Lower leg skin (tissue), 4 donors: ENCODE measurements around the gene DDB1. TPM values are rescaled to one million over a fixed set of nuclear protein-coding genes. Genes with fewer than 3 reads are reported as not detected.

Experiments used
- DNase-seq, 2 donors: peaks; one replicate each; pipeline ENCODE4 v3.0.0-alpha.2; 2019; ENCODE audit warnings: low spot score in 2 of 2
- H3K4me3 ChIP-seq: fragments of 200-600 bp; sonication (generic); 2 replicates; pipeline ENCODE4 v1.5.1; 2017; ENCODE audit warnings: mild to moderate bottlenecking, low read depth; ENCODE audit not compliant: poor library complexity, severe bottlenecking
- POLR2A ChIP-seq, 2 donors: fragments of 450-650 bp; IDR thresholded peaks; one replicate each; pipeline ENCODE4 v1.6.1; 2016 to 2017; ENCODE audit warnings: antibody characterized with exemption in 2 of 2, mild to moderate bottlenecking in 1 of 2, moderate library complexity in 1 of 2
- WGBS, 2 donors: methylation state at CpG; one replicate each; pipeline ENCODE4 v1.1.5; 2018; 5-methylcytosine and 5-hydroxymethylcytosine counted together
- intact Hi-C: fragments of 100-400 bp; cut with DNase I; formaldehyde crosslinking; loops from one replicate; pipeline ENCODE4 v1.15.0; 2023; ENCODE audit warnings: low total_unique reads
- total RNA-seq, 4 donors: library from RNA; depleted of rRNA; stranded (reverse); fragments of >200 nt; gene quantifications; one replicate each; pipeline ENCODE4 v1.1.0, GENCODE V29; 2016
- TF ChIP-seq, protein P1 (sequence below), 3 donors: fragments of 450-650 bp; IDR thresholded peaks; one replicate each; pipeline ENCODE4 v1.5.1; 2016; ENCODE audit warnings: antibody characterized with exemption in 3 of 3, mild to moderate bottlenecking in 3 of 3, moderate library complexity in 2 of 3

The DDB1 gene
- total RNA-seq, 4 donors from 2014 or later, result 166 to 204 (median 185) TPM

GRCh38 chr11:61273178-61274078, 59.5 kb downstream of the DDB1 start:
- no peak overlapping the region for H3K4me3 ChIP-seq
- WGBS, 2 donors, result 54 to 57% methylated on average over 12 to 14 of the region's 16 CpGs
- intact Hi-C loops, result no loop called here
- no peak for TF ChIP-seq POLR2A (IDR thresholded peaks at IDR 0.05)
- TF ChIP-seq, protein P1, sequence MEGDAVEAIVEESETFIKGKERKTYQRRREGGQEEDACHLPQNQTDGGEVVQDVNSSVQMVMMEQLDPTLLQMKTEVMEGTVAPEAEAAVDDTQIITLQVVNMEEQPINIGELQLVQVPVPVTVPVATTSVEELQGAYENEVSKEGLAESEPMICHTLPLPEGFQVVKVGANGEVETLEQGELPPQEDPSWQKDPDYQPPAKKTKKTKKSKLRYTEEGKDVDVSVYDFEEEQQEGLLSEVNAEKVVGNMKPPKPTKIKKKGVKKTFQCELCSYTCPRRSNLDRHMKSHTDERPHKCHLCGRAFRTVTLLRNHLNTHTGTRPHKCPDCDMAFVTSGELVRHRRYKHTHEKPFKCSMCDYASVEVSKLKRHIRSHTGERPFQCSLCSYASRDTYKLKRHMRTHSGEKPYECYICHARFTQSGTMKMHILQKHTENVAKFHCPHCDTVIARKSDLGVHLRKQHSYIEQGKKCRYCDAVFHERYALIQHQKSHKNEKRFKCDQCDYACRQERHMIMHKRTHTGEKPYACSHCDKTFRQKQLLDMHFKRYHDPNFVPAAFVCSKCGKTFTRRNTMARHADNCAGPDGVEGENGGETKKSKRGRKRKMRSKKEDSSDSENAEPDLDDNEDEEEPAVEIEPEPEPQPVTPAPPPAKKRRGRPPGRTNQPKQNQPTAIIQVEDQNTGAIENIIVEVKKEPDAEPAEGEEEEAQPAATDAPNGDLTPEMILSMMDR (IDR thresholded peaks at IDR 0.05), result no peak
- no peak for DNase-seq

DNA sequence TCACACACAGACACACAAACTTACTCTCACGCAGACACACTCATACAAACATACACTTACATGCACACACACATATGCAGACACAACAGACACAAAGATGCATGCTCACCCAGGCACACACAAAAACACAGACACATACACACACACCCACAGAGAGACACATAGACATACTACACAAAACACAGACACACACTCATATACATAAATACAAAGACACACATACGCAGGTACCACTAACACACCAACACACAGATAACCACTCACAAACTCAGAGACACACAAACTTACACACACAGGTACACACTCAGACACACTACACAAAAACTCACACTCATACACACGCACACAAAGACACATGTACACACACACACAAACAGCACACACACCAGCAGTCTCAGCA, 60.2 kb downstream of the DDB1 start:
- DNase-seq, result no peak
- WGBS, 2 donors, result 79% methylated on average over 3 of the region's 3 CpGs
- TF ChIP-seq, protein P1 (IDR thresholded peaks at IDR 0.05), result no peak
- TF ChIP-seq POLR2A (IDR thresholded peaks at IDR 0.05), result no peak
- intact Hi-C loops, result no loop called here
- no peak overlapping the region for H3K4me3 ChIP-seq

- H3K4me3 ChIP-seq, result no peak overlapping the region
- no peak for DNase-seq
- intact Hi-C loops, result no loop called here
- 87 to 89% methylated on average over 7 of the region's 7 CpGs for WGBS, 2 donors
- no peak for TF ChIP-seq POLR2A (IDR thresholded peaks at IDR 0.05)
- TF ChIP-seq, protein P1 (IDR thresholded peaks at IDR 0.05), result no peak
These were observed 62.4 kb downstream of the DDB1 start for GRCh38 chr11:61270354-61271076.

- no peak for TF ChIP-seq POLR2A (IDR thresholded peaks at IDR 0.05)
- TF ChIP-seq, protein P1 (IDR thresholded peaks at IDR 0.05), result no peak
- WGBS, 2 donors, result 90% methylated on average over 15 of the region's 15 CpGs
These were observed 64.2 kb downstream of the DDB1 start for GRCh38 chr11:61268588-61269250.

DNA sequence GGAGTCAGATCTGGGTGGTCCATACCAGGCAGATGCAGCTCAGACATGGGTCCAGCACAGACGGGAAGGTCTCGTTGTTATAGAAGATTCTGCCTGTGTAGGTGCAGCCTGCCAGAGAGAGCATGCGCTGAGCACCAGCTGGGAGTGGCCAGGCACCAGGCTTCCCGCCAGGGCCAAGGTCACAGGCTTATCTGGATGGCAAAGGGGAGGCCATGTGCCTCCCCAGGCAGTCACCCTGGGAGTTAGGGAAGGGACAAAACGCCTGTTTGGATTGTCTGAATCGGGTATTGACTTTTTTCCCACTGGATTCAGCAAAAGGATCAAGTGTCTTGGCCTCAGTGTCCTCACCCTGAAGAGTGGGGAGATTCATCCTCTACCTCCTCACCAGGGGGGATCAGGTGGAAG, 65.5 kb downstream of the DDB1 start:
- DNase-seq, result no peak
- H3K4me3 ChIP-seq, result no peak overlapping the region
- intact Hi-C loops, result no loop called here
- TF ChIP-seq, protein P1 (IDR thresholded peaks at IDR 0.05), result no peak
- no peak for TF ChIP-seq POLR2A (IDR thresholded peaks at IDR 0.05)
- WGBS, 2 donors, result 63 to 66% methylated on average over 6 of the region's 6 CpGs

More at GRCh38 chr11:61268588-61269250, 64.2 kb downstream of the DDB1 start:
- no peak overlapping the region for H3K4me3 ChIP-seq
- intact Hi-C loops, result no loop called here
- DNase-seq, result no peak
